ENCODE measurements around the gene COL26A1.
"Not testable (repeated sequence)": the region's sequence is repeated elsewhere in the genome, so short reads cannot be mapped to it uniquely, and the experiment has no call there.

The COL26A1 gene

GRCh38 chr7:101442426-101443070, 79.9 kb downstream of the COL26A1 start:
- DNase-seq (ENCODE audit: low spot score): no peak

GRCh38 chr7:101450064-101450463, 87.4 kb downstream of the COL26A1 start:
- DNase-seq (ENCODE audit: low spot score): no peak

GRCh38 chr7:101453617-101454016, 90.9 kb downstream of the COL26A1 start:
- no peak for DNase-seq (ENCODE audit: low spot score)

- DNase-seq (ENCODE audit: low spot score): no peak
Measured at GRCh38 chr7:101457001-101457750, 94.5 kb downstream of the COL26A1 start.

- no peak for DNase-seq (ENCODE audit: low spot score)
Measured at GRCh38 chr7:101465131-101465530, 102.5 kb downstream of the COL26A1 start.

- no peak for DNase-seq (ENCODE audit: low spot score)
Measured at GRCh38 chr7:101465576-101466196, 103.0 kb downstream of the COL26A1 start.

GRCh38 chr7:101466871-101467270, 104.2 kb downstream of the COL26A1 start:
- no peak for DNase-seq (ENCODE audit: low spot score)

- DNase-seq (ENCODE audit: low spot score): no peak
Measured at GRCh38 chr7:101468546-101469275, 106.0 kb downstream of the COL26A1 start.

GRCh38 chr7:101470668-101471487, 108.2 kb downstream of the COL26A1 start:
- no peak for DNase-seq (ENCODE audit: low spot score)

- no peak for DNase-seq (ENCODE audit: low spot score)
Measured at GRCh38 chr7:101474178-101474577, 111.5 kb downstream of the COL26A1 start.

- DNase-seq (ENCODE audit: low spot score): not testable (repeated sequence)
Measured at GRCh38 chr7:101475691-101476090, 113.0 kb downstream of the COL26A1 start.

- no peak for DNase-seq (ENCODE audit: low spot score)
Measured at GRCh38 chr7:101479217-101479616, 116.5 kb downstream of the COL26A1 start.

- DNase-seq (ENCODE audit: low spot score): not testable (repeated sequence)
Measured at GRCh38 chr7:101486056-101486432, 123.4 kb downstream of the COL26A1 start.

GRCh38 chr7:101486433-101487104, 123.9 kb downstream of the COL26A1 start:
- DNase-seq (ENCODE audit: low spot score): no peak

GRCh38 chr7:101487105-101487458, 124.4 kb downstream of the COL26A1 start:
- DNase-seq (ENCODE audit: low spot score): no peak

- no peak for DNase-seq (ENCODE audit: low spot score)
Measured at GRCh38 chr7:101487753-101488152, 125.1 kb downstream of the COL26A1 start.

- no peak for DNase-seq (ENCODE audit: low spot score)
Measured at GRCh38 chr7:101488826-101489572, 126.3 kb downstream of the COL26A1 start.

- not testable (repeated sequence) for DNase-seq (ENCODE audit: low spot score)
Measured at GRCh38 chr7:101490439-101490838, 127.8 kb downstream of the COL26A1 start.

GRCh38 chr7:101491442-101491841, 128.8 kb downstream of the COL26A1 start:
- DNase-seq (ENCODE audit: low spot score): not testable (repeated sequence)

- DNase-seq (ENCODE audit: low spot score): no peak
Measured at GRCh38 chr7:101494602-101495329, 132.1 kb downstream of the COL26A1 start.

All from HuH-7 (cell line).